ENCODE measurements around the gene LTO1.
"Not testable (repeated sequence)": the region's sequence is repeated elsewhere in the genome, so short reads cannot be mapped to it uniquely, and the experiment has no call there.

Gene LTO1

GRCh38 chr11:69630017-69630416 lies 45.1 kb downstream of the LTO1 start:
- no peak for DNase-seq

GRCh38 chr11:69627551-69627950 lies 47.6 kb downstream of the LTO1 start:
- DNase-seq: no peak

GRCh38 chr11:69625476-69625875 lies 49.7 kb downstream of the LTO1 start:
- DNase-seq: no peak

GRCh38 chr11:69624293-69624692 lies 50.9 kb downstream of the LTO1 start:
- DNase-seq: no peak

GRCh38 chr11:69622097-69622681 lies 53.0 kb downstream of the LTO1 start:
- not testable (repeated sequence) for DNase-seq

- no peak for DNase-seq
Measured at GRCh38 chr11:69620683-69621290, 54.4 kb downstream of the LTO1 start.

- no peak for DNase-seq
Measured at GRCh38 chr11:69618237-69618636, 56.9 kb downstream of the LTO1 start.

- DNase-seq: no peak
Measured at GRCh38 chr11:69617682-69618081, 57.5 kb downstream of the LTO1 start.

- DNase-seq: no peak
Measured at GRCh38 chr11:69617220-69617619, 57.9 kb downstream of the LTO1 start.

Data from stimulated activated CD4-positive, alpha-beta T cell treated with anti-CD3 and anti-CD28 coated beads, Interleukin-12 subunit alpha, Interleukin-12 subunit beta, amount 100 ng/mL, for 4 hours (primary cell).